LoVo (cell line): Measurements from ENCODE around the gene LOXL1.
A peak's percentile ranks its signal among the peaks of the same experiment; 100 is the strongest.

Experiments
- DNase-seq: peaks from one replicate; pipeline ENCODE4 v3.0.0-alpha.2; 2016; ENCODE audit warnings: low spot score

The LOXL1 gene

GRCh38 chr15:73939138-73939537 lies 12.9 kb downstream of the LOXL1 start:
- no peak for DNase-seq

GRCh38 chr15:73940061-73940981 lies 14.1 kb downstream of the LOXL1 start:
- DNase-seq: no peak

DNA sequence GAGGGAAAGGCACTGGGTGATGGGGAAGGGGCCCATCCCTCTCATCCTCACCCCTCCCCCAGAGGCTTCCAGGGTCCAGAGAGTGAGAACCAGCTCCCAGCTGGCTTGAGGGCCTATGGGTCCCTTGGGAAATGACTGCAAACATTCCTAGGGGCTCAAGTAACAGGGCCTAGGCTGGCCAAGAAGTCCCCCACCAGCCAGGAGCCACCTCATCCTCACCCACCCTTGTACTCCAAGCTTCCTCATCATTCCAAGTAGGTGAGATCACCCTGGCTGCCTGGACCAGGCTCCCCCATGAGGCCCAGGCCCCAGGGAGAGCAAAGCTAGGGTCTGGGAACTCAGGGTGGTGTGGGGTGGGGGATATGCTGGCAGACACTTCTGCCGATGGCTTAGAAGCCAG lies 14.8 kb downstream of the LOXL1 start:
- peak; percentile 16 for DNase-seq

GRCh38 chr15:73941449-73941848 lies 15.2 kb downstream of the LOXL1 start:
- DNase-seq: no peak

GRCh38 chr15:73941871-73942635 lies 15.8 kb downstream of the LOXL1 start:
- peak; percentile 29 for DNase-seq

DNA sequence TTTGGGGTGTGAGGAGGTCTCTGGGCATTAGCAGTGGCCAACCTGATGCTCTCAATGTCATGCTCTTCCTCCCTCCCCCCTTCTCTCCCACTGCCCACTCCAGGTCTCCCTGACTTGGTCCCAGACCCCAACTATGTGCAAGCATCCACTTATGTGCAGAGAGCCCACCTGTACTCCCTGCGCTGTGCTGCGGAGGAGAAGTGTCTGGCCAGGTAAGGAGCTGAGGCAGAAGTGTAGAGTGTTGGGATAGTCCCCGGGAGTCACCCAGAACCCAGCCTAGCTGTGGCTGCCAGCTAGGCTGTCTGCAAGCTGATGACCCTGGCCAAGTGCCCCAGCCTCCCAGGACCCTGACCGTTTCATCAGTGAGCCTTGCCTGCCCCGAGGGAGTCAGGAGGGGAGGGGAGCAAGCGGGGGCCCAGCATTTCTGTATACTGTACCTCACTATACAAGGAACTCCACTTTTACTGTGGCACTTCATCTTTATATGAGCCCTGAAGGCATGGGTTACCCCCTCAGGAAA lies 16.5 kb downstream of the LOXL1 start:
- DNase-seq: no peak

DNA sequence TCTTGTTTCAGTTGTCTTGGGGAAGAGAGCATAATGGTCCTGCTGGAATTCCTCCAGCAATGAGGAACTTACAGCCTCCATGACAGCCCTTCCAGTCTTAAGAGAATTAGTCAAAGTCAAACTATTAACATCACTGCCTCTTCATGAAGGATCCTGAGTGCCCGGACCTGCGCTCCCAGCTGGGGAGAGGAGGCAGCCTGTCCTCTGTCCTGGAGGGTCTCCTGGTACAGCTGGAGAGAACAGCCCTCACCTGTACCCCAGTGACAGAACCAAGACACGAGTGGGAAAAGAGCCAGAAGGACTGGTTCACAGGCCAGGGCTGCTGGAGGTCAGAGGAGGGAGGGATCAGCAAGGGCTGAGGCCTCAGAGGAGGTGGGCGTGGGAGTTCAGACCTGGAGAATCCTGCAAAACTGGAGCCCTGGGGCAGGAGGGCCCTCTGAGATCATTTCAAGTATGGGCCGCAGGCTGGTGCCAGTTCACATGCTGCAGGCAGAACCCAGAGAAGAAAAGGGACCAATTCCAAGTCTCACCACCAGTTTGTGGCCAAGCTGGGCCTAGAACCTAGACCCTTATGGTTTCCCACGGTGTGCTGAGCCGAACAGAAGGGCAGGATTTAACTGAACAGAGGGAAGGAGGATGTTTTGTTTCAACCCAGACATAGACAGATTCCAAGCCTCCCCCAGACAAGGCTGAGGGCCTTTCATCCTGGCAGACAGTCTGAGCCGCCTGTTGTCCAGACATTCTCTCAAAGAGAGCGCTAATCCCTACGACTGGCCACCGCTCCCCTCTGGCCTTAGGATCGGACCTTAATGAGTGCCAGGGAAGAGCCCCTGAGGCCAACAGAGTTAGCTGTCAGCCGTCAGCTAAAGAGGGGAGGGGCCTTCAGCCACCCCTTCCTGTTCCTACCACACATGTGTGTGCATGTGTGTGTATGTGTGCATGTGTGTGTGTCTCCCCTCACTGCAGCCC lies 18.2 kb downstream of the LOXL1 start:
- DNase-seq: no peak

DNA sequence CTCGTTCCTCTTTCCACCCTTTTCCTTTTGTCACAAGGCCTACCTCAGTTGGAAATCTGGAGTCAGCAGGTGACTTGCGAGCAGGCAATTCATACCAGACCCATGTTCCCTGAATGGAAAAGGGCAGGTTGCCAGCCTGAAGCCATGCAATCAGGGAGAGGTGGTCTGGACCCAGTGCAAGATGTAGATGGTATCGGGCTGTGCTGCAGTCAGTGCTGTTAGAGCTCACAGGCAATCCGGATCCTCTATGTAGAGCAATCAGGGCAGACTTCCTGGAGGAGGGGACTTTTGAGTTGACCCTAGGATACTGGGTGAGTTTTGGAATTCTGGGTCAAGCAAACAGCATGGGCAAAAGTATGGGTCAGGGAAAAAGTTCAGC lies 18.9 kb downstream of the LOXL1 start:
- DNase-seq: no peak

DNA sequence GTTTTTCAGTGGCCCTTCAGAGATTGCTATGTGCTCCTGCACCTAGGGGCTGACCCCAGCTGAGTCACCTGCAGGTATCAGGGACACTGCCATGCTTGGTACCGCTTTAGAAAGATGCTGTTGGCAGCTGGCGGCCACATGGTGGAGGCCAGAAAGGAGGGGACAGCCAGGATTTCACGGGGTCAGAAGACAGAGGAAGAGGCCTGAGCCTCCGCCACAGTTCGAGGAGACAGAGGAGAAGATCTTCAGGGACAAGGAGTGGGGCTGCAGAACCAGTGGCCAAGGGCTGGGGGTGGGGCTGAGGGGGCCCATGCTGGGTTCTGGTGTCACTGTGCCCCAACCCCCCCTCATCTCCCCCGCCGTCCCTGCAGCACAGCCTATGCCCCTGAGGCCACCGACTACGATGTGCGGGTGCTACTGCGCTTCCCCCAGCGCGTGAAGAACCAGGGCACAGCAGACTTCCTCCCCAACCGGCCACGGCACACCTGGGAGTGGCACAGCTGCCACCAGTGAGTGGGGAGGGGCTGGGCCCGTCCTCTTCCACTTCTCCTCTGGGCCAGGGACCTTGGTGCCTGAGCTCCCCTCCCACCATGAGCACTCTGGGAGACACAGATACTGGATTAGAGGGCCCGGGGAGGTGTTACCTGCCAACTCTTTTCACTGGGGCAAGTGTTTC lies 19.9 kb downstream of the LOXL1 start:
- no peak for DNase-seq

GRCh38 chr15:73946795-73947370 lies 20.6 kb downstream of the LOXL1 start:
- DNase-seq: no peak

GRCh38 chr15:73947651-73948050 lies 21.4 kb downstream of the LOXL1 start:
- DNase-seq: no peak

- no peak for DNase-seq
These were observed 22.1 kb downstream of the LOXL1 start for GRCh38 chr15:73948396-73948795.

DNA sequence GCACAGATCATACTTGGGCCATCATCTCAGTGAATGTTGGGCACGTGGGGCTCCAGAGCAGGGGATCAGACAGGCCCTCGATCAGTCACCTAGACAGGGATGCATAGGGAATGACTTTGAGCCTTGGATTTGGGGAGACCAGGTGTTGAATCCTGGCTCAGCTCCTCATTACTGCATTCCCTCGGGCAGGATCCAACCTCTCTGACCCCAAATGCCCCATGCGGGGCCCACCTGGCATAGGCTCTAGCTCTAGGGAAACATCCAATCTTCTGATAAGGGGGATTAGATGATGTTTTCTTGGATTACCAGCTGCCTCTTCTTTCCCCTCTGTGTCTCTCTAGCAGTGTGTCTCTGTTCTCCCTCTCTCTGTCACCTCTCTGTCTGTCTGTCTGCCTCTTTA lies 22.7 kb downstream of the LOXL1 start:
- no peak for DNase-seq

GRCh38 chr15:73949496-73949895 lies 23.2 kb downstream of the LOXL1 start:
- DNase-seq: no peak

DNA sequence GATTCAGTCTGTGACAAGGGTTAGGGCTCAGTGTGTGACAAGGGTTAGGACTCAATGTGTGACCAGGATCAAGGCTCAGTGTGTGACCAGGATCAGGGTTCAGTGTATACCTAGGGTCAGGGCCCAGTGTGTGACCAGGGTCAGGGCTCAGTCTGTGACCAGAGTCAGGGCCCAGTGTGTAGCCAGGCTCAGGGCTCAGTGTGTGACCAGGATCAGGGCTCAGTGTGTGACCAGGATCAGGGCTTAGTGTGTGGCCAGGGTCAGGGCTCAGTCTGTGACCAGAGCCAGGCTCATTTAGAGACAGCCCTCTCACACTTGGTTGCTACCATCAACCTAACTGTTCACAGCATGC lies 24.2 kb downstream of the LOXL1 start:
- DNase-seq: no peak

- peak; percentile 28 for DNase-seq
These were observed 24.7 kb downstream of the LOXL1 start for GRCh38 chr15:73950831-73951561.

DNA sequence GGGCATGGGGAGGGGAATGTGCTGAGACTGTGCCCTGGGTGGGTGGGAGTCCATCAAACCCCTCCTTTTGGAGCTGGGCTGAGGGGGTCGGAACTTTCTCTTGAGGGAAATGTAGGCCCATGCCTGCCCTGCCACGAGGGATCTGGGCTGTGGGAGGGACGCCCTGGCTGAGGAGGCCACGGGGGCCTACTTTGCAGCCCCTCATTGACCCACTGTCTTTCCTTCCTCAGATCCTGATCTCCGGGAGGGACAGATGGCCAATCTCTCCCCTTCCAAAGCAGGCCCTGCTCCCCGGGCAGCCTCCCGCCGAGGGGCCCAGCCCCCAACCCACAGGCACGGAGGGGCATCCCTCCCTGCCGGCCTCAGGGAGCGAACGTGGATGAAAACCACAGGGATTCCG lies 25.3 kb downstream of the LOXL1 start:
- DNase-seq: no peak

DNA sequence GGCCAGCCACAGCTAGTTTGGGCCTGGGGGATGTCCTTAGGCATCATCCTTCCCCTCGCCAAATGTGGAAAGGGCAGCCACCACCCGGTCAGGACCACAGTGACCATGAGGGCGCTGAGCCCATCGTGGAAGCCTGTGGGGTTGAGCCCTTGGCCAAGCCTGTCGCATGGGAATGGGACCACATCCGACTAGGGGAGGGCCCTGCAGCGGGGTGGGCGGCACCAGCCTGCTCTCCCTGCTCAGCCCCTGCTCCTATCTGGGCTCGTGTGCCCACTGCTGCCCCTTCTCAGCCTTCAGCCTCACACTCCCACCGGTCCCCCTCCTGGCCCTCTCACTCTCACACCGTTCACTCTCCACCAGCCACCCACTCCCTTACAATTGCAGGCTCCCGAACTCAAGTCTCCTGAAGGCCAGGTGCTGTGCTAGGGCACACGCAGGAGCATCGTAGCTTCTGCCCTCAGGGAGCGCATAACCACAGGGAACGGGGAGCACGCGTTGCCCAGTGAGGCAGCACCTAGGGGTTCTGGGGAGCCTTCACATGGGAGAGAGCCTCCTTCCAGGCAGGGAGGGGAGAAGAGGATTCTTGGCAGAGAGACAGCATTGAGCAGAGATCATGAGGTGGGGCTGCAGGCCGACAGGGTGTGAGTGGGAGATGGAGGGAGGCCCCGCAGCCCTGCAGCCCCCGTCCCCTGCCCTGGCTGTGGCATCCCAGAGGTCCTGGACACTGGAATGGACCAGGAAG lies 26.1 kb downstream of the LOXL1 start:
- DNase-seq: no peak

DNA sequence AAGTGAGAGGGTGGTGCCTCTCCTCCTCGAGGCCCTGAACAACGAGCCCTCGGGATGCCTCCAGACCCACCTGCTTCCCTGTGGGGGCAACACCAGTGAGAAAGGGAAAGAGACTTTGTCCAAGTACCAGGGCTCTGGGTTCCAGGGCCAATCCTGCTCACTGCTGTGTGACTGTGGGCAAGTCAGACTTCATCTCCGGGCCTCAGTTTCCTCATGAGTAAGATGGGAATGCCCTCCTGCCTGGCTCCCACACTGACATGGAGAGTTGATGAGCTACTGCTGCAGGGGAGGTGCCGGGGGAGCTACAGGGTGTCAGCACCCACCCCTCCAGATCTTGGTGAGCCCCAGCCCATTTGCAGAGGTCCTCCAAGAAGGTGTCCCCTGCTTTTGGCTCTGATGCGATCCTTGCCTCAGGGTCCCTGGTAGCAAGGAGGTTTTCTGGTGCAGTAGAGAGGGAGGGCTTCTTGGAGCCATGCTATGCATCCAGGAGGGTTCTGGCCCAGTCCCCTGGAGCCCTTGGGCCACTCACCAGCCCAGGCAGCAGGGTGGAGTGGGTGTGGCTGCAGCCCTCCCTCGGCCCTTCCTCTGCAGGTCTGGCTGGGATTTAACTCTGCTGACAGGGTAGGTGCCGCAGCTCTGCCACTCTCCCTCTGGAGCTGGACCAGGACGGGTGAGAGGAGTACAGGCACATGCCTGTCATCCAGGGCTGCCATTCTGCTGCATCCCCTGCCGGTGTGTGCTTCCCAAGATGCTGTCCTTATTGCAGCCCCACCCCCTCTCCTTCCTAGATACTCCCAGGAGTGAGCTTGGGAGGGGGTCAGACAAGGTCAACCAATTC lies 26.9 kb downstream of the LOXL1 start:
- DNase-seq: no peak
